ENCODE measurements around the gene PAK1. TPM values are rescaled to one million over a fixed set of nuclear protein-coding genes. Genes with fewer than 3 reads are reported as not detected.
"Not testable (repeated sequence)": the region's sequence is repeated elsewhere in the genome, so short reads cannot be mapped to it uniquely, and the experiment has no call there.

The PAK1 gene
- polyA plus RNA-seq, 1 donor, result 102 TPM

GRCh38 chr11:77403211-77403610, 70.7 kb downstream of the PAK1 start:
- DNase-seq, result no peak

- no peak for DNase-seq
Measured at GRCh38 chr11:77402218-77402556, 71.7 kb downstream of the PAK1 start.

GRCh38 chr11:77401486-77402217, 72.2 kb downstream of the PAK1 start:
- DNase-seq, result no peak

- no peak for DNase-seq
Measured at GRCh38 chr11:77400775-77401449, 73.0 kb downstream of the PAK1 start.

GRCh38 chr11:77400271-77400670, 73.6 kb downstream of the PAK1 start:
- DNase-seq, result no peak

GRCh38 chr11:77397631-77398030, 76.3 kb downstream of the PAK1 start:
- no peak for DNase-seq

GRCh38 chr11:77396911-77397310, 77.0 kb downstream of the PAK1 start:
- DNase-seq, result no peak

GRCh38 chr11:77396305-77396704, 77.6 kb downstream of the PAK1 start:
- no peak for DNase-seq

- no peak for DNase-seq
Measured at GRCh38 chr11:77395460-77396173, 78.3 kb downstream of the PAK1 start.

- DNase-seq, result no peak
Measured at GRCh38 chr11:77392842-77393241, 81.1 kb downstream of the PAK1 start.

GRCh38 chr11:77387701-77388100, 86.2 kb downstream of the PAK1 start:
- DNase-seq, result no peak

- no peak for DNase-seq
Measured at GRCh38 chr11:77386178-77386577, 87.7 kb downstream of the PAK1 start.

GRCh38 chr11:77385255-77385771, 88.6 kb downstream of the PAK1 start:
- not testable (repeated sequence) for DNase-seq

GRCh38 chr11:77384571-77384970, 89.3 kb downstream of the PAK1 start:
- no peak for DNase-seq

- not testable (repeated sequence) for DNase-seq
Measured at GRCh38 chr11:77383349-77383748, 90.5 kb downstream of the PAK1 start.

- no peak for DNase-seq
Measured at GRCh38 chr11:77381729-77382665, 91.9 kb downstream of the PAK1 start.

- DNase-seq, result no peak
Measured at GRCh38 chr11:77379934-77380333, 94.0 kb downstream of the PAK1 start.

GRCh38 chr11:77379253-77379652, 94.6 kb downstream of the PAK1 start:
- no peak for DNase-seq

- DNase-seq, result no peak
Measured at GRCh38 chr11:77377734-77378133, 96.2 kb downstream of the PAK1 start.

GRCh38 chr11:77375107-77375506, 98.8 kb downstream of the PAK1 start:
- no peak for DNase-seq

GRCh38 chr11:77374611-77375031, 99.3 kb downstream of the PAK1 start:
- DNase-seq, result no peak

GRCh38 chr11:77374108-77374507, 99.8 kb downstream of the PAK1 start:
- no peak for DNase-seq
